HG03520 (cell line): ENCODE results near the gene KIZ.
A peak's percentile ranks its signal among the peaks of the same experiment; 100 is the strongest.

Experiments
- ATAC-seq: cut with Tn5 transposase; IDR thresholded peaks from one replicate; pipeline ENCODE4 v1.9.1; 2021; ENCODE audit warnings: mild to moderate bottlenecking, moderate library complexity; ENCODE audit not compliant: unreplicated experiment

The KIZ gene

GRCh38 chr20:21125849-21126580 is at the start of gene KIZ:
Gene KIZ, plus strand, starts transcription at chr20:21126082. Its CDS starts 34 bp downstream, at chr20:21126116.
- ATAC-seq: peak; percentile 98

GRCh38 chr20:21077809-21078345 is 48.0 kb upstream of the KIZ start:
- ATAC-seq: no peak

- ATAC-seq: no peak
These were observed 43.3 kb upstream of the KIZ start for GRCh38 chr20:21082584-21082983.

GRCh38 chr20:21083825-21084325 is 42.0 kb upstream of the KIZ start:
- ATAC-seq: no peak

- ATAC-seq: no peak
These were observed 37.9 kb upstream of the KIZ start for GRCh38 chr20:21087862-21088540.

- ATAC-seq: no peak
These were observed 36.5 kb upstream of the KIZ start for GRCh38 chr20:21089391-21089790.

- no peak for ATAC-seq
These were observed 35.7 kb upstream of the KIZ start for GRCh38 chr20:21090111-21090618.

- ATAC-seq: no peak
These were observed 35.2 kb upstream of the KIZ start for GRCh38 chr20:21090721-21091120.

- no peak for ATAC-seq
These were observed 33.1 kb upstream of the KIZ start for GRCh38 chr20:21092806-21093205.

- peak; percentile 36 for ATAC-seq
These were observed 29.4 kb upstream of the KIZ start for GRCh38 chr20:21096321-21097043.

- ATAC-seq: no peak
These were observed 25.9 kb upstream of the KIZ start for GRCh38 chr20:21099751-21100577.

GRCh38 chr20:21100578-21101452 is 25.1 kb upstream of the KIZ start:
- no peak for ATAC-seq

- no peak for ATAC-seq
These were observed 24.4 kb upstream of the KIZ start for GRCh38 chr20:21101453-21101931.

- ATAC-seq: no peak
These were observed 23.8 kb upstream of the KIZ start for GRCh38 chr20:21101932-21102575.

GRCh38 chr20:21102603-21103311 is 23.1 kb upstream of the KIZ start:
- ATAC-seq: no peak

GRCh38 chr20:21103582-21104465 is 22.1 kb upstream of the KIZ start:
- no peak for ATAC-seq

- no peak for ATAC-seq
These were observed 21.5 kb upstream of the KIZ start for GRCh38 chr20:21104466-21104761.
